OCI-LY7 (cell line): ENCODE results near the gene PRDM5. TPM values are rescaled to one million over a fixed set of nuclear protein-coding genes. Genes with fewer than 3 reads are reported as not detected.

Experiments used
- BruUV-seq: library from RNA; stranded (reverse); fragments of 400-500 nt; replicated peaks from 2 replicates; lab custom pipeline; 2021; lab: Mats Ljungman, UMichigan
- CTCF ChIA-PET: fragments of 300-600 bp; sonication (Branson Sonifier 250); formaldehyde crosslinking; loops from one replicate; lab custom pipeline; 2022; ENCODE audit warnings: antibody characterized with exemption; ENCODE audit not compliant: unreplicated experiment; lab: Charles Lee
- POLR2A ChIA-PET: fragments of 300-600 bp; sonication (Branson Sonifier 250); formaldehyde crosslinking; loops from one replicate; lab custom pipeline; 2022; ENCODE audit warnings: antibody characterized with exemption; lab: Charles Lee
- DNase-seq: peaks from one replicate; pipeline ENCODE4 v3.0.0-alpha.2; 2015; ENCODE audit warnings: low spot score
- H2AFZ ChIP-seq: fragments of 200-600 bp; sonication (generic), shearing (Covaris generic); 2 replicates; pipeline ENCODE4 v1.6.1; 2014; ENCODE audit warnings: mild to moderate bottlenecking, antibody characterized with exemption, low read length, moderate library complexity
- H3K27ac ChIP-seq: fragments of 200-600 bp; sonication (generic); 2 replicates; pipeline ENCODE4 v1.5.1; 2014; ENCODE audit warnings: mixed run types, low read depth, mild to moderate bottlenecking, moderate library complexity, low read length, inconsistent platforms; ENCODE audit not compliant: poor library complexity, severe bottlenecking
- H3K36me3 ChIP-seq: fragments of 200-600 bp; sonication (generic); 2 replicates; pipeline ENCODE4 v1.6.1; 2014; ENCODE audit warnings: mild to moderate bottlenecking, antibody characterized with exemption, low read length, moderate library complexity, mixed read lengths; ENCODE audit not compliant: insufficient read depth
- H3K4me1 ChIP-seq: fragments of 200-600 bp; sonication (generic); 2 replicates; pipeline ENCODE4 v1.5.1; 2014; ENCODE audit warnings: mild to moderate bottlenecking, low read length; ENCODE audit not compliant: insufficient read depth, poor library complexity, severe bottlenecking
- H3K4me2 ChIP-seq: fragments of 200-600 bp; sonication (generic); 2 replicates; pipeline ENCODE4 v1.6.1; 2014; ENCODE audit warnings: mild to moderate bottlenecking, low read length
- H3K4me3 ChIP-seq: fragments of 200-600 bp; sonication (generic); 2 replicates; pipeline ENCODE4 v1.5.1; 2014; ENCODE audit warnings: mild to moderate bottlenecking, low read depth, low read length; ENCODE audit not compliant: poor library complexity, severe bottlenecking
- H3K79me2 ChIP-seq: fragments of 200-600 bp; sonication (generic); 2 replicates; pipeline ENCODE4 v1.6.1; 2016; ENCODE audit warnings: low read depth, mild to moderate bottlenecking, low read length, moderate library complexity, mixed read lengths; ENCODE audit not compliant: insufficient read depth
- H3K9me2 ChIP-seq: fragments of 200-600 bp; sonication (generic); 2 replicates; pipeline ENCODE4 v1.6.1; 2016; ENCODE audit warnings: mild to moderate bottlenecking, low read length, mixed read lengths; ENCODE audit not compliant: insufficient read depth
- H3K9me3 ChIP-seq: fragments of 200-600 bp; sonication (generic); 2 replicates; pipeline ENCODE4 v1.6.1; 2014; ENCODE audit warnings: mild to moderate bottlenecking, mixed run types, low read length, mixed read lengths
- H4K20me1 ChIP-seq: fragments of 200-600 bp; sonication (generic); 2 replicates; pipeline ENCODE4 v1.6.1; 2014; ENCODE audit warnings: mild to moderate bottlenecking, antibody characterized with exemption, low read length, moderate library complexity, mixed read lengths; ENCODE audit not compliant: insufficient read depth
- CTCF ChIP-seq: fragments of 200-600 bp; sonication (generic); conservative IDR thresholded peaks from 2 replicates; pipeline ENCODE4 v1.5.1; 2014; ENCODE audit warnings: mild to moderate bottlenecking, antibody characterized with exemption, low read length, moderate library complexity, mixed read lengths
- EZH2phosphoT487 ChIP-seq: fragments of 200-600 bp; sonication (generic); IDR thresholded peaks from 2 replicates; pipeline ENCODE4 v1.6.1; 2018; ENCODE audit warnings: low read depth, borderline replicate concordance, mild to moderate bottlenecking, mixed run types, antibody characterized with exemption, low read length, moderate library complexity, mixed read lengths
- intact Hi-C: fragments of 100-400 bp; cut with micrococcal nuclease; formaldehyde crosslinking; loops from one replicate; pipeline ENCODE4 v1.10.0; 2022; ENCODE audit not compliant: unreplicated experiment
- total RNA-seq, 2 experiments: library from RNA; depleted of rRNA in 1 of 2; stranded (reverse); fragments of >200 nt in 1 of 2; shearing (Covaris generic) in 1 of 2; gene quantifications; 2 replicates each; pipeline ENCODE4 v1.2.3, GENCODE V29; 2014 to 2022

Gene PRDM5
- total RNA-seq, 2 experiments from 2014 or later = 0.22 to 0.76 TPM

GRCh38 chr4:120730777-120731320 lies 191.7 kb downstream of the PRDM5 start:
- intact Hi-C loops = no loop called here
- H3K36me3 ChIP-seq = no peaks in the 10 kb centered on the region
- no peak overlapping the region for H2AFZ ChIP-seq
- no peaks in the 10 kb centered on the region for H3K9me2 ChIP-seq
- POLR2A ChIA-PET = interaction anchor here (0.7 to 3.2 kb wide), 8 partner anchors 8 to 118 kb away, joined by 3 to 11 read pairs (median 4); no protein-coding TSS in a partner anchor
- no TSS peak for BruUV-seq
- CTCF ChIA-PET = no interaction called here
- no peaks in the 10 kb centered on the region for H3K9me3 ChIP-seq
- no peaks in the 10 kb centered on the region for H4K20me1 ChIP-seq
- TF ChIP-seq EZH2phosphoT487 (no peak), CTCF (no peak)
- no peak for DNase-seq
- no peak overlapping the region for H3K27ac ChIP-seq
- no peaks in the 10 kb centered on the region for H3K79me2 ChIP-seq
- no peak overlapping the region for H3K4me3 ChIP-seq
- peaks cover 23% of the 10 kb centered on the region for H3K4me1 ChIP-seq
- H3K4me2 ChIP-seq = no peak overlapping the region

- no peak overlapping the region for H3K4me3 ChIP-seq
- ChIA-PET POLR2A (interaction anchor here (1.6 kb wide), 1 partner anchor 45 kb away, joined by 7 read pairs; no protein-coding TSS in a partner anchor), CTCF (interaction anchor here (2.1 kb wide), 1 partner anchor 9 kb away, joined by 6 read pairs; no protein-coding TSS in a partner anchor)
- no peak for TF ChIP-seq EZH2phosphoT487
- TF ChIP-seq CTCF = no peak
- intact Hi-C loops = no loop called here
- H4K20me1 ChIP-seq = no peaks in the 10 kb centered on the region
- DNase-seq = no peak
- H3K79me2 ChIP-seq = no peaks in the 10 kb centered on the region
- no peak overlapping the region for H3K27ac ChIP-seq
- BruUV-seq = no TSS peak
- H3K9me2 ChIP-seq = no peaks in the 10 kb centered on the region
- H3K4me2 ChIP-seq = no peak overlapping the region
- no peaks in the 10 kb centered on the region for H3K9me3 ChIP-seq
- no peaks in the 10 kb centered on the region for H3K36me3 ChIP-seq
- H3K4me1 ChIP-seq = peaks cover 32% of the 10 kb centered on the region
- H2AFZ ChIP-seq = 0 out of 2 replicates have a peak overlapping the region, but pooled peaks have one; percentile 49
These were observed 193.4 kb downstream of the PRDM5 start for GRCh38 chr4:120728892-120729675.
